Embryonic facial prominence (tissue), 1 donor: ENCODE measurements around the gene SNED1.

Experiments
- DNase-seq: peaks from one replicate; pipeline ENCODE4 v3.0.0-alpha.2; 2016; ENCODE audit errors: extremely low spot score

SNED1 gene

DNA sequence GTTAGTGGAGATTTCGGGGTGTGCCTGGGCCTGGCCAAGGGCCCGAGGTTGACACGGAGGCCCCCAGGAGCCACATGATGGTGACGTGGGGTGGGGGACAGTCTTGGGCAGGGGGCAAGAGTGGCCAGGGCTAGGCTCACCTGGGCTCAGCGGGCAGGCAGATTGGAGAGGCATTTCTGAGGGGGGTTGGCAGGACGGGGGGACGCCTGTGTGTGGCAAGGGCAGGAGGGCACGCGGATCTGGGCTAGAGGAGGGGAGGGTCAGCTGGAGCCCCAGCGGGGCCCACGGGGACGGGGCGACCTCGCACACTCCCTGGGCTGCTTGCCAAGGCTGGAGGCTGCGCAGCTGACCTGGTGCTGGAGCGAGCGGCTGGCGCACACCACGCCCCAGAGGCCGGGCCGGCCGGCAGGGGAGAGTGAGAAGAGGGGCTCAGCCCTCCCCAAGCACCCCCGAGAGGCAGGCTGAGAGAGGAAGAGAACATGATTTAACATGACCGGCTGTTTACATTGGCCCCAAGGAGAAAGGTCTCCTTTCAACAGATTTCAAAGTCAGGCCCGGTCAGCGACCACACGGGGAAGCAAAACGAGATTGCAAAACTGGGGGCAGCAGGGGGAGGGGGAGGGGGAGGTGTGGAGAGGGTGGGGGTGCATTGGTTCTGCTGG is 38.0 kb upstream of the SNED1 start:
- no peak for DNase-seq

DNA sequence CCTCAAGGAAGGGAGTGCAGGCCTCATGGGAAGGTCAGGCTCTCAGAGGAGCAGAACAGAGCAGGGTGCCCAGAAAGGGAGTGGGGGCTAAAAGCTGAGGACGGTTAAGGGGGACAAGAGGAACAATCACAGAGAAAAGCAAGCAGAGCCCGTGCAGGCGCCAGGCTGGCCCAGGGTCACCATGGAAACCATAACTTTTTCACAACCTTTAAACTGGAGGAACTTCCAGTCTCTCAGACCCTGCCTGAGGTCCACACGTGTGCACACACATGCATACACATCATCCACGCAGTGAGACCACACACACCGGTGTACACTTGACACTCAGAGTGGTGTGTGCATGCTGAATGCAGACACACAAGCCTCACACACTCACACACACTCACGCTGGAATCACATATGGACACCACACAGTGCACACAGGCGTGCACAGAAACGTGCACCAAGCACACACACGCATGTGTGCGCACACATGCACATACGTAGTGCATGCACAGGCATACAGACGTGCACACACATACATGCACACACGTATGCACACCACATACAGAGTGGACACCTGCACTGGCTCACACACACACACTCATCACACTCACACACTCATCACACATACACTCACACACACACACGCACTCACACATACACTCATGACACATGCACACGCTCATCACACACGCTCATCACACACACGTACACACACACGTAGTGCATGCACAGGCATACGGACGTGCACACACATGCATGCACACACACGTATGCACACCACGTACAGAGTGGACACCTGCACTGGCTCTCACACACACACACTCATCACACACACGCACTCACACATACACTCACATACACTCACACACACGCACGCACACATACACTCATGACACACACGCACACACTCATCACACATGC is 37.2 kb upstream of the SNED1 start:
- DNase-seq: no peak

DNA sequence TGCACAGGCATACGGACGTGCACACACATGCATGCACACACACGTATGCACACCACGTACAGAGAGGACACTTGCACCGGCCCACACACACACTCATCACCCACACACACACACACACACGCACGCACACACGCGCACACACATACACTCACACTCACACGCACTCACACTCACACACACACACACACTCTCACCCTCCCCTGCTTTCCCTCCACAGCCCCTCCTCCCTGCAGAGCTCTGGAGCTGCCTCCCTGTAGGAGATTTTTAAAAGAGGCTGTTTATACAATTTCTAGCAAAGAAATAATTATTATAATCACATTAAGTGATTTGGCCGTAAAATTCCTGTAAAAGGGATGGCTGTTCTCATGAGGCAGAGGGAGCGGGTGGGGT is 36.5 kb upstream of the SNED1 start:
- DNase-seq: no peak

DNA sequence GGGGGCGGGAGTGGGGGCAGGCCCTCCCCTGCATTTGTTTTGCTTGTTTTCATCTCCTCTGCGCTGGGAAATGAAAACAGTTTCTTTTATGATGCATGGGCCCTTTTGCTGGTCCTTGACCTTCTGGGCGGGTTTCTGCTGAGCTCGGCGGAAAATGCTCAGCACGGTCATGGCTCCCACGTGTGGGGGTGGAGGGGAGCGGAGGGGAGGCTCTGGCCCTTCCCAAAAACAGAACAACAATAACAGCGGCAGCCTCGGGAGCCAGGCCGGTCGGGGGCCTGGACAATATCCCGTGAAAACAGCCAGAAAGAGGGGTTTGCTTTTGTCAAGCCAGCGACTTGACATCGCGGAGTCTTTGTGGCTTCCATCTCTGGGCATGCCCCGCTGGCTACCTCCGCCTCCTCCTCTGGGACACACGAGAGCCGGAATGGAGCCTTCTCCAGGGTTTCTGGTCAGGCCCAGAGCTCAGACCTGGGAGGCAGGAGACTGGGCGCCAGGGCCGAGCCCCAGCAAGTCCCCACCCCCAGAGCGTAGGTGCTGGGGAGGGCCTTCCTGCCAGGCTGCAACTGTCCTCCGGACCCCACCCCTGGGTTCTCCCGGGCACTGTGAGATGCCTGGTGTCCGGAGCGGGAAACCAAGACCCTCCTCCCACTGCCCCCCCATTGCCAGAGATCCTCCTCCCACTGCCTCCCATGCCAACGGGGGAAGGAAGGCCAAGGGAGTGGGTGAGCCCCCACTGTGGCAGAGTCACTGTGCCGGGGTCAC is 35.9 kb upstream of the SNED1 start:
- DNase-seq: no peak

DNA sequence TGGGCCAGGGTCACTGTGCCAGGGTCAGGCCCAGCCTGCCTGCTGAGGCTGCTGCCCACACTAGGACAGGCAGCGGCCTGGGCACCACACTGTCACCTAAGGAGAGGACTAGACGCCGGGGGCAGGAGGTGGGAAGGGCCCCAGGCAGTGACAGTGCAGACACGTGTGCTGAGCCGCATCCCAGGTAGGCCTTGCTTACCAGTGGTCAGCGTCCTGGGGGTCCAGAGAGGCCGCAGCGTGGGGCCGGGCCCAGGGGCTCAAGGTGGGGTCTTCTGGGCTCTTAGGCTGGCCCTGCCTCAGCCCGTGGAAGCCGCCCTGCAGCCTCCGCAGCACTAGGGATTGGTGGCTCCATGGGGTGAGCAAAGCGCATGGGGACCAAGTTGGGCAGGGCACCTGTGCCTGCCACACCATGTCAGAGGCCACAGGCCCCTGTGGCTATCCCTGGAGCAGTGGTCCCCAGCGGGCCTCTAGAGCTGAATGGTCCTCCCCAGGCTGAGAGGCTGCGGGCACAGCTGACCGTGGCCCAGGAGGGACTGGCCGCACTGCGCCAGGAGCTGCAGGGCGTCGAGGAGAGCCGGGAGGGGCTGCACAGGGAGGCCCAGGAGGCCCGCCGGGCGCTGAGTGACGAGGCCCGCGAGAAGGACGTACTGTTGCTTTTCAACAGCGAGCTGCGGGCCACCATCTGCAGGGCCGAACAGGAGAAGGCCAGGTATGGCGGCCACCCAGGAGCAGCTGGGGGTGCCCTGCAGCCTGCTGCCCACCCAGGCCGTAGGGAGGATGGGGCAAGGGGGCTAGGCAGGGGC is 35.2 kb upstream of the SNED1 start:
- DNase-seq: no peak

DNA sequence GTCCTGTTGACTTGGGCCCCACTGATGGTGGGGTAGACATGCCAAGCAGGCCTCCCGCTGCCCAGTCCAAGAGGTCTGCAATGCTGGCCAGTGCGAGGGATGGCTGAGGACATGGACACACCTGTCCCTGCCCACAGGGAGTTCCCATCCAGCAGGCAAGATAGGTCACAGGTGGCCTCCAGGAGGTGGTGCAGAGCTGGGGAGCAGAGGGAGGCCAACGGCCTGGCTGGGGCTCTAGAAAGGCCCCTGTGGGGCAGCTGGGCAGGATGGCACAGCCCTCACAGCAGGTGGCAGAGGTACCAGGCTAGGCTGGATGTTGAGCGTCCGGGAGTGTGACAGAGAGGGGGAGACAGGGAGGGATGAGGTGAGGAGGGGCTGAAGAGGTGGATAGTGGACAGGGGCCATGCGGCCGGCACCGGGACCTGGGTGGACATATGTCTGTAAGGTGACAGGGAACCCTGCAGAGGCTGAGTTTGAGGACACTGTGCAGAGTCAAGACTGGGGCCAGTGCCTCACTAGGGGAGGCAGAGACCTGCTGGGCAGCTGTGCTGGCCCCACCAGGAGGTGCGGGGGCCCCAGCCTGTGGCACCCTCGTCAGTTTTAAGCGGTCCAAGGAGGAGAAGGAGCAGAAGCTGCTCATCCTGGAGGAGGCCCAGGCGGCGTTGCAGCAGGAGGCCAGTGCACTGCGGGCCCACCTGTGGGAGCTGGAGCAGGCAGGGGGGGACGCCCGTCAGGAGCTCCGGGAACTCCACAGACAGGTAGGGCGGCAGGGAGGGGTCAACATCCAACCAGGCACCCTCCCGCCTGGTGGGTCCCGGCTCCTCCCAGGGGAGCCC is 34.3 kb upstream of the SNED1 start:
- DNase-seq: no peak

DNA sequence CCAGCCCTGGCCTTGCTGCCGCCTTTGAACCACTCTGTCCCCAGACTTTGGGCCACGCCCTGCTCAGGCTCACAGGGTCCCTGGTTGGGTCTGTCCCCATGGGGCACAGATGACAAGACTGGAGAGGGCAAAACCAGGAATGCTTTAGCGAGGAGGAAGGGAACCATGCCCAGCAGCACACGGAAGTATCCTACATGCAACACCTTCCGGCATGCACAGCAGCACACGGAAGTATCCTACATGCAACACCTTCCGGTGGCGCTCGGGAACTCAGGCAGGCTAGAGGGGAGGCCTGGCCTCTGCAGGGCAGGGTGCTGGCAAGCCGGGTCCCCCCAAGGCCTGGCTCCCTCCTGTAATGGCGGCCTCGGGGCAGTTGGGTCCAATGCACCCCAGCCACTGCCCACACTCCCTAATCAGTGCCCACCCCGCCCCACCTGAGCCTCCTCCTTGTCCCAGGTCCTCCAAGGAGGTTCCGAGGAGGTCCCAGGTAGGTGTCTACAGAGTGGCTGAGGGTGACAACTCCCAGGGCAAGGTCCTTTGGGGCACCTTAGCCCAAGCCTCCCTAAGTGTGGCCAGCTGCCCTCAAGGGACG is 33.6 kb upstream of the SNED1 start:
- no peak for DNase-seq

DNA sequence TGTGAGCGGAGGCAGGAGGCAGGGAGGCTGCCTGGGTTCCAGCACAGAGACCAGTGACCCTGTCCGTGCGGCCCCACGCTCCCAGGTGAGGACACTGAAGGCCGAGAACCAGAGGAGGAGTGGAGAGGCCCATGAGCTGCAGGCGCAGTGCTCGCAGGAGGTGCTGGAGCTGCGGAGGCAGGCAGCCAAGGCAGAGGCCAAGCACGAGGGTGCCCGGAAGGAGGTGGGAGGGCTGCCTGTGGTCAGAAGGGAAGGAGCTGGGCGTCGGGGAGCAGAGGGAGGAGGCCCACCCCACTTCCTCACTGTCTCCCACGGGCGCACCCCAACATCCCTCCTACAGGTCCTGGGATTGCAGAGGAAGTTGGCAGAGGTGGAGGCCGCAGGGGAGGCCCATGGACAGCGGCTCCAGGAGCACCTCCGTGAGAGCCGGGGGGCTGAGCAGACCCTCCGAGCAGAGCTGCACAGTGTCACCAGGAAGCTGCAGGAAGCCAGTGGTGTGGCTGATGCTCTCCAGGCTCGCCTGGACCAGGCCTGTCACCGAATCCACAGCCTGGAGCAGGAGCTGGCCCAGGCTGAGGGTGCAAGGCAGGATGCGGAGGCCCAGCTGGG is 33.0 kb upstream of the SNED1 start:
- DNase-seq: no peak

DNA sequence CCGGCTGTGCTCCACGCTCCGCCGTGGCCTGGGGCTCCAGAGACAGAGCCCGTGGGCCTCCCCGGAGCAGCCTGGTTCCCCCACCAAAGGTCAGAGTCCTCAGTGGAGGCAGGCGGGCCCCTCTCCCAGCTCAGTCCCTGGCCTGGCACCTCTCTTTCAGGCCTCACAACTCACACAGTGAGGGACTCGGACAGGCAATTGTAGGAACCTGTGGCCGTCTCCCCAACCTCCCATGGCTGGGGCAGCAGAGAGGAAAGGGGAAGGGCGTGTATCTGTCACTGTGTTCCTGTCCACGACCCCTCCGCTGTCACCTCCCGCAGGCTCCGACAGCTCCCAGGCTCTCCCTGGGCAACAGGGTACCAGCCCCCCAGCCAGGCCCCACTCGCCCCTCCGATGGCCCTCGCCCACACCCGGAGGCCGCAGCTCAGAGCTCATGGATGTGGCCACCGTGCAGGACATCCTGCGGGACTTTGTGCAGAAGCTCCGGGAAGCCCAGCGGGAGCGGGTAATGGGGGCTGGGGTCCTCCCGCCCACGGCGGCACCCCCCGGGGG is 32.4 kb upstream of the SNED1 start:
- no peak for DNase-seq

DNA sequence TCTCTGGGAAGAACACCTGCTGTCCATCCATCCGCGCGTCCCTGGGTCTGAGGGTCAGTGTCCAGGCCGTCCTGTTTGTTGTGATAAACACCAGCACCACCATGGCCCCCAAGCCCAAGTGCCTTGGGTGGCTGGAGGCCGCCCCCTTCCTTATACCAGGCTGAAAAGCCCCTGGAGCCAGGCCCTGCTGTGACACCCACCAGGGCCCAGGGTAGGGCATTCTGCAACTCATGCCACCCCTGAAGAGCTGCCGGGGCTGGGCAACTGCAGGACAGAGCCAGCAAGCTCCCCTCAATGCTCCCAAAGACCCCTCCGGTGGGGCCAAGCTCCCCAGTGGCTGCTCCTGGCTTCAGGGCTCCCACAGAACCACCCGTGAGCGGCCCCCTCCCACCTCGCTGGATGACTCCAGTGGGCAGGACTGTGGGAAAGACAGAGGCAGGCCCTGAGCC is 31.9 kb upstream of the SNED1 start:
- no peak for DNase-seq

DNA sequence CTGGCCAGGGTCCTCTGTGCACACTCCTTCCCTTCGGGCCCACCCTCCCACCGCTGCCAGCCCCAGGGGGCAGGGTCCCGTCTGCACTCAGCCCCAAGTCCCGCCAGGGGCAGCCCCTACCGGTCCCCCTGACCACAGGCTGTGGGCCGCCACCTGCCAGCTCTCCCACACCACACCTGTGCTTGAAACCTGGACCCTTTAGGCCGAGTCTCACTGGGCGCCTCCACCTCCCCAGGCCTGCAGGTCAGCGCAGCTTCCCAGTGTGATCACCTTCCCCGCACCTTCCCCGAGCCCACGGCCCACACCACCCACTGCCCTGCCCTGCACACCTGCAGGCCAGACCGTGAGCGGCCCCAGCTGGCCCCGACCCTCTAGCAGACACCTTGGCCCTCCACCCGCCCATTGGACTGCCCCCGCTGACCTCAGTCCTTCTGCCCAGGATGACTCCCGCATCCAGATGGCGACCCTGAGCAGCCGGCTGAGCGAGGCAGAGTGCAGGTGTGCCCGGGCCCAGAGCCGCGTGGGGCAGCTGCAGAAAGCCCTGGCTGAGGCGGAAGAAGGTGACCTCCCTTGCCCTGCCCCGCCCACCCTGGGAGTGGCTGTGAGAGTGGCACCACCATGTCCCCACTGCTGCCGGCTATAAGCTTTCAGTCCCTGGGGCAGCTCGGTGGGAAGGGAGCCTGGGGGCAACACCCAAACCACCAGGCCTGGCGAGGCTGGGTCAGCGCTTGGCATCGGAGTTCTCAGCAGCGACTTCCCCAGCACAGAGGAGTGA is 31.3 kb upstream of the SNED1 start:
- DNase-seq: no peak

DNA sequence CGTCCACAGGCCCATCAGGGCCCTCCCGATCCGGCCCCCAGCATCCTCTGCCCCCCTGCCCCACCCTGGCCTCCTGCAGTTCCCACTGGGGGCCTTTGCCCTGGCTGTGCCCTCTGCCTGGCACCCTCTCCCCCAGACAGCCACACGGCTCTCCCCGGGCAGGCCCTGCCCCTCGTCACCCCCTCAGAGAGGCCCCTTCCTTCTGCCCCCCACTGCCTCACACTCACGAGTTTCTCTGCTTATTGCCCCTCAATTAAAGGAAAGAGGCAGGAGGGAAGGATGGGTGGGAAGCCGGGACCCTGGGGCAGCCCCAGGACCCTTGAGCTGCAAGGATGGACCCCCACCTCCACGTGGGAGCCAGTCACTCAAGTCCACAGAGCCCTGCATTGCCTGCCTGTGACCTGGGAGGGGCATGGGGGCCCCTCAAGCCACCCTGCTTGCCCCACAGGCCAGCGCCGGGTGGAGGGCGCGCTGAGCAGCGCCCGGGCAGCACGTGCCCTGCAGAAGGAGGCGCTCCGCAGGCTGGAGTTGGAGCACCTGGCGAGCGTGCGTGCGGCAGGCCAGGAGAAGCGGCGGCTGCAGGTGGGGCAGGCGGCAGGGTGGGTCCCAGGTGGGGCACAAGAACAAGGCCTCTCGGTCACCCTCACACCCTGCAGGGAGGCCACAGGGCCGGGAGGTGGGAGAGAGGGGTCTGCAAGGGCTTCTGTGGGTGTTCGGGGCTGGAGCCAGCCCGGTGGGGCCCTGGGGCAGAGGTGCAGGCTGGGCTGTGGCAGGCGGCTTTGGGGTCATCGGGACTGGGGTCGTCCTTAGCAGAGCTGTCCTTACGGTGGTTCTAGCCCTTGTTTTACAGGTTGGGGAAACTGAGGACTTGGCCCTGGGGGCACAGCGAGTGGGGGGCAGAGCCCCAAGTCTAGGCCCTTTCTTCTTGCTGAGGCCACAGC is 30.5 kb upstream of the SNED1 start:
- DNase-seq: no peak

DNA sequence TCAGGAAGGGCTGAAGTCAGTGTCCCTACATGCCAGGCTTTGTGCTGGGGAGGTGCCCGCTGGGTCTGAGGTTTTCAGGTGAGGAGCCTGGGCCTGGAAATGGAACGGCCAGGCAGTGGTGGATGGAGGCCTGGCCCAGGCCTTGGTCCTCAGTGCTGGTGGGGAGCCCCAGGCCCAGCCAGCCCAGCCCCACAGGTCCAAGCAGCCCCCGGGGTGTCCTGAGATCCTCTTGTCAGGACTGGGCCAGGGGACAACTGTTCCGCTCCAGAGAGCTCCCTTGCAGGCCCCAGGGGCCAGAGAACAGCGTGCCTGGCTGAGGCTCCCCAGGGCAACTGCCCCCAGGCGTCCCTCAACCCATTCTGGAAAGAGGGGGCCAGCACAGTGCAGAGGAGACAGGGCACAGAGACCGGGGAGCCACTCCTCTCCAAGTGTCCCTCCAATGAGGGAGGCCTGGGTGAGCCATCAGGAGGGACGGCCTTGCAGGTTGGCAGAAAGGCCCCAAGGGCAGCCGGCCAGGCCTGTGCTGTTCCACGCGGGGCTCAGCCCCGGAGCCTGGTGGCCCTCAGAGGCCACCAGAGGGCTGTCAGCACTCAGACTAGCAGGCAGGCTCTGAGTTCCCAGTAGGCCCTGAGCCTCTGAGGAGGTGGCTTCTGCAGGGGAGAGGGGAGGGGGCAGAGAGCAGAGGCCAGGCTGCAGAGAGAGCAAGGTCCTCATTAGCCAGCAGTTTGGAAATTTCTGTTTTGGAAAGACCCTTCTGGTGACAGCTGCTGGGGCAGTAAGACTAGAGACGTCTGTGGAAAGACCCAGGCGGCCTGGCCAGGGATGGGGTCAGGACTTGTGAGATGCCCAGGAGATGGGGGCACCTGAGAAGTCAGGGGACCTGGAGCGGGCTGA is 29.4 kb upstream of the SNED1 start:
- DNase-seq: no peak

DNA sequence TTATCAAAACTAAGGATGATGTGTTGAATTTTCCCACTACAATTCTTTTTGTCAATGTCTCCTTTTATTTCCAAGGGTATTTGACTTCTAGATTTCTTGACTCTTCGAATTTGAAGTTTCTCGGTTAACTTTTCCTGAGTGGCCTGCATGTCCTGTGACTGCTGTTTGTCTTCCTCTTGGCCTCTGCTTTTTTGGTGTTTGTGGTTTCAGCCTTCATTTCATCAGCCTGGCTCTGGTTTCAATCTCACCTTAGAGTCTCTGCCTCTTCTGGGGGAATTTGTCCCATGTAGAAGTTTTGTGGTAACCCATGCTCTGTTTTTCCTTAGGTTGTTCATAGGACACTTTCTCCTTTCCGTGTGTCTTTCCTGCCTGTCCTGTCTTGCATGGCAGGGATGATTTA is 28.3 kb upstream of the SNED1 start:
- no peak for DNase-seq

DNA sequence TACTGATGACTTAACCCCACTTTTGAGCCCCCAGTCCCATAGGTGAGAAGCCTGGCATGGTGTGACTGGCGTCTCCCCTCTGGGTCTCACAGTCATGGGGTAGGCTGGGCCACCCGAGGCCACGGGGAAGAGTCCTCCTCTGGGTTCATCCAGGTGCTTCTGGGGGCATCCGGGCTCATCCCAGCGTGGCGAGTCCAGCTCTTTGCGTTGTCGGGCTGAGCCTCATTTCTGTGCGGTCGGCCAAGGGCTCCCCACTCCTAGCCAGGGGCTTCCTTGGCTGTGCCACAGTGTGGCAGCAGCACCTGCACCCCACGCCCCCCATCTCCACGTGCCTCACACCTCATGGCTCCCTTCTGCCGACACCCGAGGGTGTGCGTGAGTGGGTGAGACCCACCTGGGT is 27.6 kb upstream of the SNED1 start:
- no peak for DNase-seq

DNA sequence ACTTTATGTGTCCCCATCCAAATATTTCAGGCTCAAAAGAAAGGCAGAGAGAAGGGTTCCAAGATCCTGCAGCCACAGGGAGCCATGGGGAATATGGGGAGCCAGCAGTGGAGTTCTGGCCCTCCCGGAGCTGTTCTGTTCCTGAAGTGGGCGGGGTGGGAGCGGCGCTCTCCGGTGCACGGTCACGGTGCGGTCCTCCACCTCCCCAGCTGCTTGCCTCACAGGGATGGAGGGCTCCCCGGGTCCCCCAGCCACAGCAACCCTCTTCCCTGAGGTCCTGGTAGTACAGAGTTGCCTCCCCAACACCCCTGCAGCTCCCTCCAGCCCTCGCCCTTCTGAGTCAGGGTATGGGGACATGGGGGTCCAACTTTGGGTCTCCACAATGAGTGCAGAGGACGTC is 26.2 kb upstream of the SNED1 start:
- no peak for DNase-seq
